K562 (cell line): ENCODE measurements around the gene SLC32A1. TPM values are rescaled to one million over a fixed set of nuclear protein-coding genes. Genes with fewer than 3 reads are reported as not detected.

Source experiments
- ATAC-seq: fragments of 200-7000 bp; cut with Tn5 transposase; 3 replicates; pipeline ENCODE4 v1.9.1; 2020; ENCODE audit warnings: moderate library complexity
- BruUV-seq: library from RNA; stranded (reverse); fragments of 400-500 nt; replicated peaks from 2 replicates; lab custom pipeline; 2021; lab: Mats Ljungman, UMichigan
- CTCF ChIA-PET: fragments of 300-600 bp; formaldehyde crosslinking; extraction: SDS; loops from one replicate; lab custom pipeline; 2021; ENCODE audit warnings: low intra/inter-chr PET ratio; lab: Yijun Ruan, JAX
- POLR2A ChIA-PET: fragments of 300-600, 350-650 bp; sonication (Branson Sonifier 250); formaldehyde crosslinking; extraction: SDS; loops from one replicate; lab custom pipeline; 2021; ENCODE audit warnings: antibody characterized with exemption, inconsistent platforms; lab: Yijun Ruan, JAX
- DNase-seq, 4 experiments: peaks; one replicate each; pipeline versions ENCODE4 v3.0.0 to v3.0.0-alpha.2; 2011 to 2018; ENCODE audit warnings: low spot score in 3 of 4, mixed read lengths in 3 of 4; ENCODE audit errors: extremely low read depth in 1 of 4
- FAIRE-seq: peaks from 2 replicates; lab custom pipeline; 2011; peaks lifted over from hg19 to GRCh38; lab: Jason Lieb, UNC
- H2AFZ ChIP-seq: 2 replicates; pipeline ENCODE4 v1.6.0; 2011; ENCODE audit warnings: low read depth, low read length, control low read depth, inconsistent platforms
- H3K27ac ChIP-seq: fragments of 200-600 bp; 3 replicates; pipeline ENCODE4 v1.8.0; 2011; ENCODE audit warnings: low read depth, mild to moderate bottlenecking, control low read depth, inconsistent platforms, low read length, moderate library complexity, mixed read lengths; ENCODE audit errors: extremely low read depth
- H3K27me3 ChIP-seq, 2 experiments: fragments of 300-600 bp in 1 of 2; 2 replicates in 1 of 2; 3 replicates in 1 of 2; pipeline versions ENCODE4 v1.6.0 to v1.8.0; 2011; ENCODE audit warnings: inconsistent platforms in 2 of 2, low read length in 2 of 2, mild to moderate bottlenecking in 1 of 2, mixed read lengths in 1 of 2, moderate library complexity in 1 of 2; ENCODE audit not compliant: control insufficient read depth in 2 of 2, insufficient read depth in 2 of 2
- H3K36me3 ChIP-seq: fragments of 300-600 bp; 3 replicates; pipeline ENCODE4 v1.8.0; 2011; ENCODE audit warnings: mild to moderate bottlenecking, low read length, inconsistent platforms; ENCODE audit not compliant: control insufficient read depth, insufficient read depth
- H3K4me1 ChIP-seq, 2 experiments: fragments of 200-600 bp in 1 of 2; replicated peaks in 1 of 2; 2 replicates in 1 of 2; 3 replicates in 1 of 2; pipeline versions ENCODE4 v1.5.1 to v1.8.0; 2011; ENCODE audit warnings: inconsistent platforms in 2 of 2, low read length in 2 of 2, mild to moderate bottlenecking in 1 of 2, mixed read lengths in 1 of 2, moderate library complexity in 1 of 2; ENCODE audit not compliant: control insufficient read depth in 2 of 2, insufficient read depth in 2 of 2
- H3K4me2 ChIP-seq: 2 replicates; pipeline ENCODE4 v1.6.1; 2011; ENCODE audit warnings: low read length, control low read depth, inconsistent platforms, mixed read lengths; ENCODE audit not compliant: insufficient read depth
- H3K4me3 ChIP-seq: fragments of 200-600 bp; sonication (generic), shearing (Covaris generic); 2 replicates; pipeline ENCODE4 v1.5.1; 2016; ENCODE audit warnings: control low read depth, inconsistent platforms
- H3K79me2 ChIP-seq: fragments of 200-600 bp; 3 replicates; pipeline ENCODE4 v1.8.0; 2011; ENCODE audit warnings: low read length, inconsistent platforms; ENCODE audit not compliant: control insufficient read depth, insufficient read depth
- H3K9ac ChIP-seq, 2 experiments: 2 replicates each; pipeline versions ENCODE4 v1.6.0 to v1.6.1; 2011; ENCODE audit warnings: low read depth in 2 of 2, low read length in 2 of 2, control low read depth in 1 of 2, inconsistent platforms in 1 of 2, mild to moderate bottlenecking in 1 of 2, mixed read lengths in 1 of 2; ENCODE audit not compliant: insufficient read depth in 1 of 2
- H3K9me1 ChIP-seq: one replicate; pipeline ENCODE4 v1.6.0; 2011; ENCODE audit warnings: inconsistent platforms, mild to moderate bottlenecking, low read length, moderate library complexity; ENCODE audit not compliant: control insufficient read depth, insufficient read depth
- H3K9me3 ChIP-seq: replicated peaks from 2 replicates; pipeline ENCODE4 v1.5.1; 2011; ENCODE audit warnings: low read depth, low read length, inconsistent platforms; ENCODE audit not compliant: control insufficient read depth, insufficient read depth
- H4K20me1 ChIP-seq: replicated peaks from 2 replicates; pipeline ENCODE4 v1.6.1; 2011; ENCODE audit warnings: low read length, inconsistent platforms, mixed read lengths; ENCODE audit not compliant: control insufficient read depth, insufficient read depth
- CCNT2 ChIP-seq: IDR thresholded peaks from 2 replicates; pipeline ENCODE4 v1.6.1; 2011; ENCODE audit warnings: borderline replicate concordance, low read depth, mild to moderate bottlenecking, moderate library complexity, mixed read lengths, low read length; ENCODE audit not compliant: insufficient read length; ENCODE audit errors: extremely low read depth
- CREB3 ChIP-seq: fragments of 450-650 bp; conservative IDR thresholded peaks from 2 replicates; pipeline ENCODE4 v1.6.1; 2016; ENCODE audit warnings: missing genetic modification characterization, low read depth, mild to moderate bottlenecking, missing compliant biosample characterization, moderate library complexity
- IRF1 ChIP-seq: sonication (generic); formaldehyde crosslinking; IDR thresholded peaks from 2 replicates; pipeline ENCODE4 v1.8.0; 2022; ENCODE audit warnings: missing genetic modification reagents, mild to moderate bottlenecking, borderline replicate concordance
- NBN ChIP-seq: fragments of 450-650 bp; IDR thresholded peaks from 2 replicates; pipeline ENCODE4 v1.6.1; 2016; ENCODE audit warnings: low read depth, mild to moderate bottlenecking
- TFAM ChIP-seq: fragments of 250-450 bp; sonication (Bioruptor Pico); conservative IDR thresholded peaks from 2 replicates; pipeline ENCODE4 v1.5.0; 2021; ENCODE audit warnings: mild to moderate bottlenecking, moderate library complexity
- ZNF699 ChIP-seq: fragments of 250-450 bp; sonication (Bioruptor Pico); IDR thresholded peaks from 2 replicates; pipeline ENCODE4 v1.8.0; 2021; ENCODE audit warnings: mild to moderate bottlenecking, moderate library complexity; ENCODE audit not compliant: insufficient replicate concordance
- WGBS: fragments of 100-300 bp; shearing (Covaris generic); methylation state at CpG from one replicate; pipeline ENCODE4 v1.1.6; 2016; ENCODE audit warnings: low coverage, mixed read lengths; ENCODE audit not compliant: insufficient coverage; ENCODE audit errors: missing lambda C conversion rate; 5-methylcytosine and 5-hydroxymethylcytosine counted together
- in situ Hi-C: fragments of 300-500 bp; cut with MboI; formaldehyde crosslinking; loops from 4 replicates; pipeline ENCODE4 v1.15.0; 2018; ENCODE audit warnings: inconsistent platforms, mixed read lengths
- intact Hi-C: fragments of 100-400 bp; cut with micrococcal nuclease; formaldehyde crosslinking; loops from 2 replicates; pipeline ENCODE4 v1.14.2; 2022
- polyA plus RNA-seq, 8 experiments: library from polyadenylated mRNA; depleted of rRNA in 4 of 8; stranded (reverse) in 5 of 8; unstranded in 3 of 8; fragments of >200 nt; fragmentation: Nextera tagmentation in 2 of 8; fragmentation: Illumina TruSeq in 1 of 8; extraction: Ambion mirVana in 2 of 8; extraction: Trizol in 1 of 8; gene quantifications; 2 replicates each; pipeline versions ENCODE4 v1.2.1 to v1.2.3, GENCODE V29; 2011 to 2014; ENCODE audit warnings: inconsistent platforms in 1 of 8, missing spikeins in 1 of 8
- total RNA-seq, 7 experiments: library from RNA; depleted of rRNA in 6 of 7; stranded (reverse); fragments of >200 nt in 6 of 7; fragmentation: Illumina TruSeq in 2 of 7; extraction: Trizol in 2 of 7; gene quantifications; 2 replicates each; pipeline versions ENCODE4 v1.2.1 to v1.2.3, GENCODE V29; 2011 to 2021; ENCODE audit warnings: low replicate concordance in 1 of 7
- TF ChIP-seq, protein P1 (sequence below): fragments of 450-650 bp; IDR thresholded peaks from 2 replicates; pipeline ENCODE4 v1.6.1; 2016; ENCODE audit warnings: missing biosample characterization, missing genetic modification characterization

SLC32A1 gene
- total and polyA plus RNA-seq, 9 of the 15 experiments (the other 6 are each of a cell fraction or from before 2014, with no cell fraction given): not detected

DNA sequence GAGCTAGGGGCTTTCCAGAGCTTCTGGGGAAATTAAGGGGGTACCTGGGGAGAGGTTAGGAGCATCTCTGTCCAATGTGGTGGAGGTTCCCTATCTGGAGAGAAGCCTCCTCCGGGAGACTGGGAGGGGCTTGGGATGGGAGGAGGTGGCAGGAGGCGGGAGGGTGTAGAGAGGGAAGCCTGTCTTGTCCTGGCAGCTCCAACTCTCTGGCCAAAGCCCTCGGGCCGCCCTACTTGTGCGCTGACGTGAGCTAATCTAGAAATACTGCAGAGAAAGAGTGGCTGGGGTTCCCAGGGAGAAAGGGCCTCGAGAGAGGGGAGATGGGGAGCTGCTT, 1.6 kb upstream of the SLC32A1 start:
- H3K4me2 ChIP-seq: no peak overlapping the region
- H4K20me1 ChIP-seq: peaks cover 15% of the 10 kb centered on the region
- H2AFZ ChIP-seq: no peak overlapping the region
- no peak overlapping the region for H3K27ac ChIP-seq
- no peaks in the 10 kb centered on the region for H3K9me1 ChIP-seq
- peaks cover 37 to 95% of the 10 kb centered on the region in 2 experiments for H3K27me3 ChIP-seq
- no TSS peak for BruUV-seq
- peak in 1 of 4 experiments; percentile 17 for DNase-seq
- in situ Hi-C loops: no loop called here
- H3K9ac ChIP-seq: no peak overlapping the region
- POLR2A ChIA-PET: interaction anchor here (0.7 to 1.8 kb wide), 3 partner anchors 9 to 404 kb away, joined by 3 to 7 read pairs (median 3); partner anchors contain the start of gene ACTR5
- no peaks in the 10 kb centered on the region for H3K9me3 ChIP-seq
- H3K4me3 ChIP-seq: no peak overlapping the region
- no peaks in the 10 kb centered on the region for H3K36me3 ChIP-seq
- peaks cover 0 to 39% of the 10 kb centered on the region in 2 experiments; a peak in 3 of 5 replicates for H3K4me1 ChIP-seq
- 2% methylated on average over 6 of the region's 7 CpGs for WGBS
- FAIRE-seq: no peak
- no peak for ATAC-seq
- intact Hi-C loops: loop anchor here (10.0 kb wide), 1 partner anchor 322 kb away; no protein-coding TSS in a partner anchor
- no peaks in the 10 kb centered on the region for H3K79me2 ChIP-seq
- CTCF ChIA-PET: no interaction called here
- TF ChIP-seq ZNF699 (CRISPR knock-in tag): no peak
- no peak for TF ChIP-seq NBN
- no peak for TF ChIP-seq CCNT2
- TF ChIP-seq, protein P1, sequence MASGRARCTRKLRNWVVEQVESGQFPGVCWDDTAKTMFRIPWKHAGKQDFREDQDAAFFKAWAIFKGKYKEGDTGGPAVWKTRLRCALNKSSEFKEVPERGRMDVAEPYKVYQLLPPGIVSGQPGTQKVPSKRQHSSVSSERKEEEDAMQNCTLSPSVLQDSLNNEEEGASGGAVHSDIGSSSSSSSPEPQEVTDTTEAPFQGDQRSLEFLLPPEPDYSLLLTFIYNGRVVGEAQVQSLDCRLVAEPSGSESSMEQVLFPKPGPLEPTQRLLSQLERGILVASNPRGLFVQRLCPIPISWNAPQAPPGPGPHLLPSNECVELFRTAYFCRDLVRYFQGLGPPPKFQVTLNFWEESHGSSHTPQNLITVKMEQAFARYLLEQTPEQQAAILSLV (tag): no peak
- TF ChIP-seq TFAM (CRISPR knock-in tag): no peak
- no peak for TF ChIP-seq IRF1
- no peak for TF ChIP-seq CREB3 (tag)
